Esophagus muscularis mucosa (tissue), 4 donors: Measurements from ENCODE around the gene RTN4RL2. TPM values are rescaled to one million over a fixed set of nuclear protein-coding genes. Genes with fewer than 3 reads are reported as not detected.

ENCODE experiments used
- DNase-seq: peaks from one replicate; pipeline ENCODE4 v3.0.0-alpha.2; 2017; ENCODE audit errors: extremely low spot score
- H3K27ac ChIP-seq, 4 donors: fragments of 200-600 bp; sonication (generic); replicated peaks in 1 of 4; 1 replicate in 3 of 4; 2 replicates in 1 of 4; pipeline ENCODE4 v1.5.1; 2016 to 2019; ENCODE audit warnings: mild to moderate bottlenecking in 1 of 4
- H3K27me3 ChIP-seq, 4 donors: fragments of 200-600 bp; sonication (generic); one replicate each; pipeline versions ENCODE4 v1.5.1 to v1.6.0; 2016 to 2019
- H3K36me3 ChIP-seq, 4 donors: fragments of 200-600 bp; sonication (generic); one replicate each; pipeline ENCODE4 v1.5.1; 2016 to 2019
- H3K4me1 ChIP-seq, 4 donors: fragments of 200-600 bp; sonication (generic); one replicate each; pipeline ENCODE4 v1.5.1; 2016 to 2019
- H3K4me3 ChIP-seq, 4 donors: fragments of 200-600 bp; sonication (generic); 1 replicate in 2 of 4; 2 replicates in 2 of 4; pipeline ENCODE4 v1.5.1; 2016 to 2019; ENCODE audit warnings: mild to moderate bottlenecking in 4 of 4, moderate library complexity in 1 of 4
- H3K9me3 ChIP-seq, 4 donors: fragments of 200-600 bp; sonication (generic); 1 replicate in 3 of 4; 2 replicates in 1 of 4; pipeline ENCODE4 v1.5.1; 2016 to 2019
- EP300 ChIP-seq: sonication (generic); formaldehyde crosslinking; IDR thresholded peaks from one replicate; pipeline ENCODE4 v1.6.1; 2017; ENCODE audit warnings: antibody characterized with exemption
- POLR2A ChIP-seq: fragments of 450-650 bp; IDR thresholded peaks from one replicate; pipeline ENCODE4 v1.6.1; 2017; ENCODE audit warnings: antibody characterized with exemption, moderate library complexity, mild to moderate bottlenecking, low read depth
- POLR2AphosphoS5 ChIP-seq, 2 donors: sonication (generic); formaldehyde crosslinking; IDR thresholded peaks; one replicate each; pipeline ENCODE4 v1.6.1; 2017; ENCODE audit warnings: antibody characterized with exemption in 2 of 2
- WGBS: methylation state at CpG from one replicate; pipeline ENCODE4 v1.1.5; 2018; 5-methylcytosine and 5-hydroxymethylcytosine counted together
- intact Hi-C: fragments of 100-400 bp; cut with DNase I; formaldehyde crosslinking; loops from one replicate; pipeline ENCODE4 v1.15.1; 2023
- total RNA-seq, 4 donors: library from RNA; depleted of rRNA; stranded (reverse); fragments of >200 nt; gene quantifications; one replicate each; pipeline versions ENCODE4 v1.1.0 to v1.2.1, GENCODE V29; 2016
- TF ChIP-seq, protein P1 (sequence below), 3 experiments: fragments of 200-600 bp in 2 of 3; fragments of 450-650 bp in 1 of 3; sonication (generic) in 2 of 3; IDR thresholded peaks; one replicate each; pipeline ENCODE4 v1.5.1; 2017 to 2019; ENCODE audit warnings: antibody characterized with exemption in 3 of 3, mild to moderate bottlenecking in 2 of 3, moderate library complexity in 1 of 3

RTN4RL2 gene
- total RNA-seq, 4 donors from 2014 or later: 0.33 to 1.1 (median 0.91) TPM; not detected in 1

DNA sequence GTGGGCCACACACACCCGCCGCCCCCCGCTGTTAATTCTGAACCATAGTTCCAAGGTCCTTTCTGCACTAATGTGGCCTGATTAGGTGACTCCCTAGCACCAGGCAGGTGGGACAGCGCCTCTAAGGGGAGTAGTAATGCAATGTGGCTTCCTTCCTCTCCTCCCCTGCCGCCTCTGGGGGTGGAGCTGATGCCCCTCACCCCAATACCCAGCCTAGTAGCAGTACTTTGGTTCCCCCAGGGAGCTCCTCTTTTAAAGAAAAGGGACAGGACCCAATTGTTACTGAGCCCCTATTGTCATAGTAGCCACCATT lies 14.4 kb downstream of the RTN4RL2 start:
- no peak overlapping the region for H3K27ac ChIP-seq
- H3K9me3 ChIP-seq: no peaks in the 10 kb centered on the region
- H3K4me3 ChIP-seq: no peak overlapping the region
- H3K4me1 ChIP-seq: peaks cover 8 to 19% (median 17%) of the 10 kb centered on the region in 4 donors
- H3K27me3 ChIP-seq: peaks cover 0 to 55% (median 6%) of the 10 kb centered on the region in 4 donors
- TF ChIP-seq EP300 (no peak), POLR2AphosphoS5 (IDR thresholded peaks at IDR 0.05) (no peak), POLR2A (no peak)
- TF ChIP-seq, protein P1, sequence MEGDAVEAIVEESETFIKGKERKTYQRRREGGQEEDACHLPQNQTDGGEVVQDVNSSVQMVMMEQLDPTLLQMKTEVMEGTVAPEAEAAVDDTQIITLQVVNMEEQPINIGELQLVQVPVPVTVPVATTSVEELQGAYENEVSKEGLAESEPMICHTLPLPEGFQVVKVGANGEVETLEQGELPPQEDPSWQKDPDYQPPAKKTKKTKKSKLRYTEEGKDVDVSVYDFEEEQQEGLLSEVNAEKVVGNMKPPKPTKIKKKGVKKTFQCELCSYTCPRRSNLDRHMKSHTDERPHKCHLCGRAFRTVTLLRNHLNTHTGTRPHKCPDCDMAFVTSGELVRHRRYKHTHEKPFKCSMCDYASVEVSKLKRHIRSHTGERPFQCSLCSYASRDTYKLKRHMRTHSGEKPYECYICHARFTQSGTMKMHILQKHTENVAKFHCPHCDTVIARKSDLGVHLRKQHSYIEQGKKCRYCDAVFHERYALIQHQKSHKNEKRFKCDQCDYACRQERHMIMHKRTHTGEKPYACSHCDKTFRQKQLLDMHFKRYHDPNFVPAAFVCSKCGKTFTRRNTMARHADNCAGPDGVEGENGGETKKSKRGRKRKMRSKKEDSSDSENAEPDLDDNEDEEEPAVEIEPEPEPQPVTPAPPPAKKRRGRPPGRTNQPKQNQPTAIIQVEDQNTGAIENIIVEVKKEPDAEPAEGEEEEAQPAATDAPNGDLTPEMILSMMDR (IDR thresholded peaks at IDR 0.05): no peak
- DNase-seq: no peak
- WGBS: 83% methylated on average over 3 of the region's 5 CpGs
- H3K36me3 ChIP-seq: no peaks in the 10 kb centered on the region
- intact Hi-C loops: no loop called here

DNA sequence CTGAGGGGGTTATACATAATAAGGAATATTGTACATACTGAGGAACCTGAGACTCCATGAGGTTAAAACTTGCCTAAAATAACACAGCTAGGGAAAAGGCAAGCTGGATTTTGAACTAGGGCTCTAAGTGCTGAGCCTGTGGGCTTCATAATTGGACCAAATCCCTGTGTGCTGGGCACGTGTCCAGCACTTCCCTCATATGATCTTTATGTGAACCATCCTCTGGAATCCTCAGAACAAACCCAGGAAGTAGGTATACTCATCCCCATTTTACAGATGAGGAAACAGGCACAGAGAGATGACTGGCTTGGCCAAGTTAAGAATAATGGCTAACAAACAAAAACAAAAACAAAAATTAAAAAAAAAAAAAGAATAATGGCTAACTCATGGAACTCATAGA lies 14.9 kb downstream of the RTN4RL2 start:
- peaks cover 8 to 19% (median 17%) of the 10 kb centered on the region in 4 donors for H3K4me1 ChIP-seq
- no peak overlapping the region for H3K4me3 ChIP-seq
- 25% methylated on average over 1 of the region's 1 CpG for WGBS
- H3K36me3 ChIP-seq: no peaks in the 10 kb centered on the region
- peaks cover 0 to 55% (median 6%) of the 10 kb centered on the region in 4 donors for H3K27me3 ChIP-seq
- intact Hi-C loops: no loop called here
- no peaks in the 10 kb centered on the region for H3K9me3 ChIP-seq
- no peak overlapping the region for H3K27ac ChIP-seq
- TF ChIP-seq EP300 (no peak), POLR2AphosphoS5 (IDR thresholded peaks at IDR 0.05) (no peak), POLR2A (no peak)
- TF ChIP-seq, protein P1 (IDR thresholded peaks at IDR 0.05): no peak
- DNase-seq: no peak

DNA sequence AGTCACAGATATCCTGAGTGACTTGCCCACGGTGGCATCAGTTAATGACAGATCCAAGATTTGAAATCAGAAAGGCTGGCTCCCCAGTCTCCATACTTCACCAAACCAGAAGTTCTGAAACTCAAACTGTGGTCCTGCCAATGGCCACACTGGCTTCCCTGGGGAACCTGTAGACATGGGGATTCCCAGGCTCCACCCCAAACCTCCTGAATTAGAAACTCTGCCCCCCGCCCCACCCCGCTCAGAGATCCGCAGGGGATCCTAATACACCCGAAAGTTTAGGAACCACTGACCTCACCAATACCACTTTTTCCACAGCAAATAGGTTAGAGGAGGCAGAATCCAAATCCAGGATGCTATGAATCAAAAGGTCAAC lies 15.3 kb downstream of the RTN4RL2 start:
- no peaks in the 10 kb centered on the region for H3K9me3 ChIP-seq
- H3K36me3 ChIP-seq: no peaks in the 10 kb centered on the region
- 68% methylated on average over 5 of the region's 5 CpGs for WGBS
- H3K27me3 ChIP-seq: peaks cover 0 to 55% (median 6%) of the 10 kb centered on the region in 4 donors
- no peak overlapping the region for H3K27ac ChIP-seq
- H3K4me1 ChIP-seq: peaks cover 8 to 19% (median 17%) of the 10 kb centered on the region in 4 donors
- TF ChIP-seq, protein P1 (IDR thresholded peaks at IDR 0.05): no peak
- TF ChIP-seq EP300 (no peak), POLR2AphosphoS5 (IDR thresholded peaks at IDR 0.05) (no peak), POLR2A (no peak)
- DNase-seq: no peak
- intact Hi-C loops: no loop called here
- H3K4me3 ChIP-seq: peak overlapping the region; percentile 57 to 60 (median 58)

GRCh38 chr11:57476047-57476756 lies 15.9 kb downstream of the RTN4RL2 start:
- TF ChIP-seq, protein P1 (IDR thresholded peaks at IDR 0.05): no peak
- TF ChIP-seq POLR2A (no peak), EP300 (no peak), POLR2AphosphoS5 (IDR thresholded peaks at IDR 0.05) (no peak)
- no peaks in the 10 kb centered on the region for H3K9me3 ChIP-seq
- H3K27ac ChIP-seq: no peak overlapping the region
- peaks cover 8 to 19% (median 17%) of the 10 kb centered on the region in 4 donors for H3K4me1 ChIP-seq
- intact Hi-C loops: no loop called here
- peaks cover 0 to 54% (median 6%) of the 10 kb centered on the region in 4 donors for H3K27me3 ChIP-seq
- H3K36me3 ChIP-seq: no peaks in the 10 kb centered on the region
- DNase-seq: no peak
- H3K4me3 ChIP-seq: peak overlapping the region; percentile 57 to 60 (median 58)
- WGBS: 27% methylated on average over 10 of the region's 80 CpGs
